Stimulated activated CD8-positive, alpha-beta memory T cell treated with anti-CD3 and anti-CD28 coated beads, Interleukin-15, amount 100 ng/mL, for 1 hour (primary cell): Measurements from ENCODE around the gene ZNF780A.
"Not testable (repeated sequence)": the region's sequence is repeated elsewhere in the genome, so short reads cannot be mapped to it uniquely, and the experiment has no call there.

Experiments used
- DNase-seq: peaks from one replicate; pipeline ENCODE4 v3.0.0-alpha.2; 2020; ENCODE audit warnings: low read depth

ZNF780A gene

DNA sequence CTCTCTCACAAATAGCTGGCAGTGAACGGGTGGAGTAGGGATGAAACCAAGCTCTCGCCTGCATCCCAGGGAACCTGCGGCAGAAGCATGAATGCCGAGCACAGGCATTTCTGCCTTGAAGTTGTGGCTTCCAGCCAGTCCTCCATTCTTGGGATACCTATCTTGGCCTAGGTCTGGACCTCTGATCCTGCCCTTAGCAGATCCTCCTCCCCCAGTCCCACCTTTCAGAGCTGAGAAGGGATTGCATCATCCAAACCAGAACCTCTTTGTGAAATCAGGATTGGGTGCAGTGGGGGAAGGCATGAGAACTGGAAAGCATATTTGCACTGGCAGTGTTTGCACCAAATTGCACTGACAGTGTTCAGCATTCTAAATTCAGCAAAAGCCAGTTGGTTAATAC, 5.8 kb downstream of the ZNF780A start:
- no peak for DNase-seq

DNA sequence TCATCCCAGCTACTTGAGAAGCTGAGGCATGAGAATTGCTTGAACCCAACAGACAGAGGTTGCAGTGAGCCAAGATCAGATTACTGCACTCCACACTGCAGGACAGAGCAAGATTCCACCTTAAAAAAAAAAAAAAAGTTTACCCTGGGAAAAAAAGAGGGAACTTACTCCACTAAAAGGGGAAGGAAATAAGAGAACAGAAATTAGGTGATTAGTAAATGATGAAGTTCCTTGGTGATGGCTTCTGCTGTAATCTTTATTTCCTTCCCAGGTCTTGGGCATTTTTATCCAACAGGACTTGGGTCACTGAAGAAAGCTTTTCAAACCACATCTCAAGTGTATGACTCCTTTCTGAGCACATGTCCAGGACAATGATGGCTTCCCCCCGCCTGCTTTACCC, 9.3 kb downstream of the ZNF780A start:
- no peak for DNase-seq

DNA sequence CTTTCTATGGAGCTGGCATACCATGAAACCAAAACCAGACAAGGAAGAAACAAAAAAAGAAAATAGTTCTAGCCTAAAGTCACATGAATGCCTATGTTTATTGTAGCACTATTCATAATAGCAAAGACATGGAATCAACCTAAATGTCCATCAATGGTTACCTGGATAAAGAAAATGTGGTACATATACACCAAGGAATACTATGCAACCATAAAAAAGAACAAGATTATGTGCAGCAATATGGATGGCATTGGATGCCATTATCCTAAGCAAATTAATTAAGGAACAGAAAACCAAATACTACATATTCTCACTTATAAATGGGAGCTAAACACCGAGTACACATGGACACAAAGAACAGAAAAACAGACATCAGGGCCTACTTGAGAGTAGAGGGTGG, 10.5 kb downstream of the ZNF780A start:
- DNase-seq, result no peak

DNA sequence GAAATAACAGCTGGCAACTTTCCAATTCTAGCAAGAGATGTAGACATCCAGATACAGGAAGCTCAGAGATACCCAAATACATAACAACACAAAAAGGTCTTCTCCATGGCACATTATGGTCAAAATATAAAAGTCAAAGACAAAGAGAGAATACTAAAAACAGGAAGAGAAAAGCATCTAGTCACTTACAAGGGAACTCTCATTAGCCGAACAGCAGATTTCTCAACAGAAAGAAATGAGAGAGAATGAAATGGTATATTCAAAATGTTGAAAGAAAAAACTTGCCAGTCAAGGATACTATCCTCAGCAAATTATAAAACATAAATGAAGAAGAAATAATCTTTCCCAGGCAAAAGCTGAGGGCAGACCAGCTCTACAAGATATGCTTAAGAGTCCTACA, 12.4 kb downstream of the ZNF780A start:
- DNase-seq, result no peak

DNA sequence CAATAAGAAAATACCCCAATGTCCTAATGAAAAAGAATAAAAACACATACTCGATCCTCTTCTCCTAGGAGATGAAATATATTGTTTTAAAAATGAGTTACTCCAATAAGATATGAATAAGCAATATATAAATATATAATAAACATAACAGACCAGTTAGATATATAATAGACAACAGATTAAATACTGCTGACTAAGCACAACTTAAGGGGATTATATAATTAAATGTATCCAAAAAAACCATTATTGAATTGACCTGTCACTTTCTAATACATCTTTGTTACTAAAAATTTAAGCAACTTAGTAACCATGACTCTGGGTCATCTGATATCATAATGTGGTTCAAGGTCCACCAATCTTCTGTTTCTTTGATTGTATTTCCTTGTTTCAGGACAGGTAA, 20.7 kb downstream of the ZNF780A start:
- DNase-seq, result no peak

DNA sequence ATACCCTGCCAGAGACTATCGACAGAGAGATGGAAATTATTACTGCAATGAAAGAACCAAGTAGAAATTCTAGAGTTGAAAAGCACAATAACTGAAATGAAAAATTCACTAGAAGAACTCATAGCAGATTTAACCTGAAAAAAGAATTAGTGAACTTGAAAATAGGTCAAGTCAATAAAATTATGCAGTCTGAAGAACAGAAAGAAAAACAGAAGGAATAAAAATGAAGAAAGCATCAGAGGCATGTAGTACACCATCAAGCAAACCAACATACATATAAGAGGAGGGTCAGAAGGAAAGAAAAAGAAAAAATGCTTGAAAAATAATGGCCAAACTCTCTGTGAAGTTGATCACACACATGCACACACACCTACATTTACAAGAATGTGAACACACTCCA, 31.1 kb downstream of the ZNF780A start:
- DNase-seq, result no peak

DNA sequence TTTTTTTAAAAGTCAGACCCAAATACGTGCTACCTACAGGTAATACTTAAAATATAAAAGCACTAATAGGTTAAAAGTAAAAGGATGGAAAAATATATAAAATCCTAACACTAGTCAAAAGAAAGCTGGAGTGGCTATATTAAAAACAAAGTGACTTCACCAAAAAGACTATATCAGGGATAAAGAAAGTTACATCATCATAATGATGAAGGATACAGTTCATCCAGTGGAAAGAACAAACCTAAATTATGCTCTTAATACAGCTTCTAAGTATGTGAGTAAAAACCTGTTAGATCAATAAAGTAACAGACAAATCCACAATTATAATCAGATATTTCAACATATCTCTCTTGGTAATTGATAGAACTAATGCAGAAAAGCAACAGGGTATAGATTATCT, 33.6 kb downstream of the ZNF780A start:
- DNase-seq, result no peak

DNA sequence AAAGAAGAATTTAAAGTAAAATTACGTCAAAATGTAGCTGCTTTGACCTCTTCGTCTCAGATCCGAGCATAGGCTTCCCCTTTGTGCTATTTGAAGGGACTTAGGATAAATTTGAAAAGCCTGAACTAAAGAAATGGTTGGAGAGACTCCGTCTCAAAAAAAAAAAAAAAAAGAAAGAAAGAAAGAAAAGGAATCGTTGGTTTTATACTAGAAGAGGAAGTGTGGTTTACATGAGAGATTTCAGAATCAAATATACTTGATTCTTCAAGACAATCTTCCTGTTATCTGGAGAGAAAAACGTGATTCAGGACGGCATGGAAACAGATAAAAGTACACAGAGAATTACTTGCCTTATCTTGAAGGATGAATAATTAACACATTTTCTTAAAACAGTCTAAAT, 34.2 kb downstream of the ZNF780A start:
- DNase-seq, result no peak

DNA sequence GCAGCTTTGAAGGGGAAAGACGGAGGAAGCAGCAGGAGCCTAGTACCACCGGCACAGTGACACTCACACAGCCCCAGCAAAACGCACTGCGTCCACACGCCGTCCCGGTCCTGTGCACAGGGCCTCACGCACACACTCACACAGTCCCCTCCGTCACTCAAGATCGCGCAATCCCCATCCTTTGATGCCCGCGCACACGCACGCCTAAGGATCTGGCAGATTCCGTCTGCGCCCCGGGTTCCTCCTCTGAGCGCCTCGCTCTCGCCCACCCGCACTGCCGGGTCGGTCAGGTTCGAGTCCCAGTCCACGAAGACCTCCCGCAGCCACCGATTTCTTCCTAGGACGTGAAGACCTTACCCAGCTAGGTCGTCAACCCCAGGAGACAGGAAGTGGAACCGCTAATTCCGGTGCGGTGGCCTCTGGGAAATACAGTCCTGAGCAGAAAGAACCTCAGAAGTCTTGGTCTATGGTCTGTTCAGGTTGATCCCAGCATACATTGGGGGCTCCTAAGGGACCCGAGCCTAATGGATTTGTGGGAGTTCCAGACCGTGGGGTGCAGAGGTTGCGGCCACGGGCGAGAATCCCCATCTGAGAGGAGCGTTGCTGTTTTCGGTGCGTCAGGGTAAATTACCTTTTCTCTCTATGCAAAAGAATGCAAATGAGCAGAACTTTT, 34.8 kb downstream of the ZNF780A start, which contains the start of gene ZNF780B:
Gene ZNF780B, minus strand, starts transcription at position 400 of the 673 bp plus-strand sequence. CDS start 5,899 bp downstream, outside the sequence.
- peak; percentile 38 for DNase-seq

DNA sequence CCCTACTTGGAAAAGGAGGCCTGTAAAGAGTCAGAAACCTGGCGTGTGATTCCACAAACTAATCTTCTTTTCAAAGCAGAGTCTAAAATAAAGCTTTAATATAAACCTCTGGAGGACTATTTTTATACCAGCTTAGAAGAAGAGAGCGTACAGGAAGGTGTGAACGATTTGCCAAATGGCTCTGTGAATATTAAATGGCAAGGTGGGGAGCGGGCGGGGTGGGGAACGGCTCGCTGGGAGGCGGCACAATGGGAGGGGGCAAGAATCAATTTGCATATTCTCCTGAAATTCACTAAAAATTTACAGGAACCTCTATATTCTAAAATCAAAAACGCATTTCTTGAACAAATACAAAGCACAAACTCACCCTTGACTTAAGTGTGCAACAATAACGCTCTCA, 35.7 kb downstream of the ZNF780A start:
- no peak for DNase-seq

DNA sequence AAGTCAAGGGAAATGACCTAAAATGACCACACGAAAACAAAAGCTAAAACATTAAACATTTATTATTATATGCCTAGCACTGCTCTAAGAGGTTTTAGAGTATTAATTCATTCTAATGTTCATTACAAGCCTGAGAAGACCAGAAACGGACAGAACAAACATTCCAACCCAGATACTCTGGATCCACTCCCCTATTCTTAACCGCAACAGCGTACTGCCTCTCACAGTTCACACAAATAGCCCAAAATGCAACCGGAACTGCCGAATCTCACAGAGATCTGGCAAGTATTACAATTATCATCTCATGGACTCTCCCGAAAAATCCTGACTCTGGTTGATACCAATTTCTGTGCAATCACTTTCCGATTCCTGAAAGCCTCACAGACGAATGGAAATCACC, 36.1 kb downstream of the ZNF780A start:
- no peak for DNase-seq

DNA sequence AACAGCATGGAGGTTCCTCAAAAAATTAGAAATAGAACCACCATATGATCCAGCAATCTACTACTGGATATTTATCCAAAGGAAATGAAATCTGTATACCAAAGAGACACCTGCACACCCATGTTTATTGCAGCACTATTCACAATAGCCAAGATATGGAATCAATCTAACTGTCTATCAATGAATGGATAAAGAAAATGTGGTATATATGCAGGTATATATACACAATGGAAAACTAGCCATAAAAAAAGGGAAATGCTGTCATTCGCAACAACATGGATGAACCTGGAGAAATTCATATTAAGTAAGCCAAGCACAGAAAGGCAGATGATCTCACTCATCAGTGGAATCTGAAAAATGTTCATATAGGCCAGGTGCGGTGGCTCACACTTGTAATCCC, 37.3 kb downstream of the ZNF780A start:
- no peak for DNase-seq

DNA sequence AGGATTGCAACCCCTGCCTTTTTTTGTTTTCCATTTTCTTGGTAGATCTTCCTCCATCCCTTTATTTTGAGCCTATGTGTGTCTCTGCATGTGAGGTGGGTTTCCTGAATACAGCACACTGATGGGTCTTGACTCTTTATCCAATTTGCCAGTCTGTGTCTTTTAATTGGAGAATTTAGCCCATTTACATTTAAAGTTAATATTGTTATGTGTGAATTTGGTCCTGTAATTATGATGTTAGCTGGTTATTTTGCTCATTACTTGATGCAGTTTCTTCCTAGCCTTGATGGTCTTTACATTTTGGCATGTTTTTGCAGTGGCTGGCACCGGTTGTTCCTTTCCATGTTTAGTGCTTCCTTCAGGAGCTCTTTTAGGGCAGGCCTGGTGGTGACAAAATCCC, 49.0 kb downstream of the ZNF780A start:
- DNase-seq, result not testable (repeated sequence)

DNA sequence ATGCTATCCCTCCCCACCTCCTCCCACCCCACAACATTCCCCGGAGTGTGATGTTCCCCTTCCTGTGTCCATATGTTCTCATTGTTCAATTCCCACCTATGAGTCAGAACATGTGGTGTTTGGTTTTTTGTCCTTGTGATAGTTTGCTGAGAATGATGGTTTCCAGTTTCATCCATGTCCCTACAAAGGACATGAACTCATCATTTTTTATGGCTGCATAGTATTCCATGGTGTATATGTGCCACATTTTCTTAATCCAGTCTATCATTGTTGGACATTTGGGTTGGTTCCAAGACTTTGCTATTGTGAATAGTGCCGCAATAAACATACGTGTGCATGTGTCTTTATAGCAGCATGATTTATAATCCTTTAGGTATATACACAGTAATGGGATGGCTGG, 52.7 kb downstream of the ZNF780A start:
- not testable (repeated sequence) for DNase-seq

DNA sequence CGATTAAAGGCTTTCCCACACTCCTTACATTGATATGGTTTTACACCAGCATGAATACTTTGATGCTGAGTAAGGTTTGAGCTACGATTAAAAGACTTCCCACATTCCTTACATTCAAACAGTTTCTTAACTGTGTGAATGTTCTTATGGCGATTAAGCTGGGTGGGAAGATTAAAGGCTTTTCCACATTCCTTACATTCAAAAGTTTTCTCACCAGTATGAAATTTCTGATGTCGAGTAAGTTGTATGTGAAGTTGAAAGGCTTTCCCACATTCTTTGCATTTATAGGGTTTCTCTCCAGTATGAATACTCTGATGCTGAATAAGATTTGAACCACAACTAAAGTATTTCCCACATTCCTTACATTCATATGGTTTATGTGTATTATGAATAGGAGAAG, 54.7 kb downstream of the ZNF780A start:
- no peak for DNase-seq

DNA sequence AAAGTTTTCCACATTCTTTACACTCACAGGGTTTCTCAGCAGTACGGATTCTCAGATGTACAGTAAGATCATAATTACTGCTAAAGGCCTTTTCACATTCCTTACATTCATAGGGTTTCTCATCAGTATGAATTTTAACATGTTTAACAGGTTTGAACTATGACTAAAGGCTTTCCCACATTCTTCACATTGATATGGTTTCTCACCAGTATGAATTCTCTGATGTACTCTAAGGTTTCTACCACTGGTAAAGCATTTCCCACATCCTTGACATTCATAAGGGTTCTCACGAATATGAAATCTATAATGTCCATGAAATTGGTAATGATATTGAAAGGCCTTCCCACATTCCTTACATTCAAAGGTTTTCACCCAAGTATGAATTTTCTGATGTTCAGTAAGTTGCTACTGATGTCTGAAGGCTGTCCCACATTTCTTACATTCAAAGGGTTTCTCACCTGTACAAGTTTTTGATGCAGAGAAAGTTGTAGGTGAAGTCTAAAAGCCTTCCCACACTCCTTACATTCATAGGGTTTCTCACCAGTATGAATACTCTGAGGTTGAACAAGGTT, 56.7 kb downstream of the ZNF780A start:
- DNase-seq, result no peak

DNA sequence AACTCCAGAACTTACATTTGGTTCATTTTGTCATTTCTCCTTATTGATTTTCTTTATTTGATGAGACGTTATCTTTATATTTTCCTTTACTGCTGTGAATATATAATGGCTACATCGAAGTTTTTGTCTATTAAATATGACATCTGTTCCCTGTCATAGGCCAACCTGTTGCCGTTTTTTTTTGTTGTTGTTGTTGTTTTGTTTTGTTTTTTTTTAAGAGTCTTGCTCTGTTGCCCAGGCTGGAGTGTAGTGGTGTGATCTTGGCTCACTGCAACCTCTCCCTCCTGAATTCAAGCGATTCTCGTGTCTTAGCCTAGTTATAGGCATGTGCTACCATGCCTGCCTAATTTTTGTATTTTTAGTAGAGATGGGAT, 64.2 kb downstream of the ZNF780A start:
- no peak for DNase-seq

DNA sequence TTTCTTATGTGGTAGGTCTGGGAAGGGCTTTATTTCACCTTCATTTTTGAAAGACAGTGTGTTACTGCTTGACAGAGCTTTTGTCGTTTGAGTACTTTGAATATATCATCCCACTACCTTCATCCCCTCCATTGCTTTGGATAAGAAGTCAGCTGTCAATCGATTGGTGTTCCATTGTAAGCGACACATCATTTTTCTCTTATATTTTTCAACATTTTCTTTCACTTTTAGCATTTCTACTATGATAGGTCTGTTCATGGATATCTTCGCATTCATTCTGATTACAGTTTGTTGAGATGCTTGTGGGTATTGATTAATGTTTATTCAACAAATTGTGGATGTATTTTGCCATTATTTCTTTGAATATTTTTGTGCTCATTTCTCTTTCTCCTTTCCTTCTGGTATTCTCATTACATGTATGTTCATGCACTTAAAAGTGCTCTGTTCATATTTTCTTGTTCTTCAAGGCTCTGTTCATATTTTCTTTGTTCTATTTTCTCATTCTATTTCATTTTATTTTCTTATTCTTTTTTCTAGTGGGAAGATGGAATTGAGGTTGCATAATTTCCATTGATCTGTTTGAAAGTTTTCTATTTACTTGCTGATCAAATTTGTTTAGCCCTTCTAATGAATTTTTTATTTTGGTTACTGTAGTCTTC, 64.7 kb downstream of the ZNF780A start:
- no peak for DNase-seq

DNA sequence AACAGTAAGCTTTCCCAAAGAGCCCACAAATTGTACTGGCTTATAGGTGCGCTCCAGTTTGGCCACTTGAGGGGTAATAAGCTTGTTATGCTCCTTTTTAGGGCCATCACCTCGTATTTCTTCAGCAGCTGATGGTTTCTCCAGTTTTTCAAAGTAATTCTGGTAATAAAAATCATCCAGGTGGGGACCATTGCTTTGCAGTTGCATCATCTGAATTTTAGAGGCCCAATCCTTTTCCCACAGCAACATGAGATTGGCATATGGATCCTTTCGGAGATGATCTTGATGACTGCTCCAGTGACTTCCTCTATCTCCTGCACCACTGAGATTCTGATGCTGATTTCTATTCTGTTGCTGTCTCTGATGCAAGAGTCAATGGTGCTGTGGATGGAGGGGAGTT, 66.8 kb downstream of the ZNF780A start:
- no peak for DNase-seq
